IMR-90 (cell line): ENCODE measurements around the gene RNU6-7. TPM values are rescaled to one million over a fixed set of nuclear protein-coding genes. Genes with fewer than 3 reads are reported as not detected.

Experiments
- ATAC-seq: fragments of 200-7000 bp; cut with Tn5 transposase; 2 replicates; pipeline ENCODE4 v1.9.1; 2020; ENCODE audit warnings: low read depth, mild to moderate bottlenecking, moderate library complexity
- BruUV-seq: library from RNA; stranded (reverse); fragments of 400-500 nt; replicated peaks from 2 replicates; lab custom pipeline; 2021; lab: Mats Ljungman, UMichigan
- CTCF ChIA-PET: fragments of 300-600 bp; formaldehyde crosslinking; extraction: SDS; loops from one replicate; lab custom pipeline; 2021; ENCODE audit warnings: antibody characterized with exemption; lab: Yijun Ruan, JAX
- POLR2A ChIA-PET: fragments of 300-600 bp; sonication (Branson Sonifier 250); formaldehyde crosslinking; loops from one replicate; lab custom pipeline; 2022; ENCODE audit warnings: antibody characterized with exemption; ENCODE audit not compliant: unreplicated experiment; lab: Charles Lee
- DNase-seq: peaks from one replicate; pipeline ENCODE4 v3.0.0; 2013
- H2AFZ ChIP-seq: replicated peaks from 2 replicates; pipeline ENCODE3; 2013; ENCODE audit warnings: low read length, mild to moderate bottlenecking; ENCODE audit not compliant: poor library complexity
- H2AK5ac ChIP-seq: 2 replicates; pipeline ENCODE4 v1.6.1; 2013; ENCODE audit warnings: low read depth, low read length, inconsistent platforms
- H2AK9ac ChIP-seq: replicated peaks from 2 replicates; pipeline ENCODE3; 2013; ENCODE audit warnings: mild to moderate bottlenecking, low read depth, low read length, moderate library complexity; ENCODE audit not compliant: poor library complexity
- H2BK120ac ChIP-seq: 2 replicates; pipeline ENCODE4 v1.6.1; 2013; ENCODE audit warnings: low read depth, low read length, inconsistent platforms
- H2BK15ac ChIP-seq: 3 replicates; pipeline ENCODE4 v1.6.1; 2013; ENCODE audit warnings: low read depth, low read length, inconsistent platforms
- H2BK20ac ChIP-seq: 2 replicates; pipeline ENCODE4 v1.6.1; 2013; ENCODE audit warnings: low read depth, mild to moderate bottlenecking, inconsistent platforms, low read length, moderate library complexity
- H2BK5ac ChIP-seq: 2 replicates; pipeline ENCODE4 v1.6.1; 2013; ENCODE audit warnings: mild to moderate bottlenecking, low read depth, low read length, inconsistent platforms; ENCODE audit not compliant: poor library complexity, severe bottlenecking
- H3K14ac ChIP-seq: replicated peaks from 2 replicates; pipeline ENCODE4 v1.6.1; 2013; ENCODE audit warnings: low read depth, low read length, inconsistent platforms
- H3K18ac ChIP-seq: 2 replicates; pipeline ENCODE4 v1.6.1; 2013; ENCODE audit warnings: low read depth, low read length, control low read depth
- H3K23ac ChIP-seq: 2 replicates; pipeline ENCODE4 v1.6.1; 2013; ENCODE audit warnings: low read depth, low read length, inconsistent platforms
- H3K27ac ChIP-seq: 2 replicates; pipeline ENCODE4 v1.5.1; 2013; ENCODE audit warnings: mild to moderate bottlenecking, control low read depth, low read length; ENCODE audit not compliant: insufficient read depth
- H3K27me3 ChIP-seq: 2 replicates; pipeline ENCODE4 v1.6.1; 2013; ENCODE audit warnings: low read length; ENCODE audit not compliant: control insufficient read depth, insufficient read depth
- H3K36me3 ChIP-seq: 2 replicates; pipeline ENCODE4 v1.6.1; 2013; ENCODE audit warnings: low read length, mixed read lengths; ENCODE audit not compliant: control insufficient read depth, insufficient read depth
- H3K4ac ChIP-seq: 2 replicates; pipeline ENCODE4 v1.6.1; 2013; ENCODE audit warnings: low read depth, low read length, inconsistent platforms
- H3K4me1 ChIP-seq: 2 replicates; pipeline ENCODE4 v1.6.1; 2013; ENCODE audit warnings: low read length, mixed read lengths; ENCODE audit not compliant: control insufficient read depth, insufficient read depth
- H3K4me2 ChIP-seq: 2 replicates; pipeline ENCODE4 v1.6.1; 2013; ENCODE audit warnings: low read depth, mild to moderate bottlenecking, control low read depth, low read length, moderate library complexity
- H3K4me3 ChIP-seq: 2 replicates; pipeline ENCODE4 v1.5.1; 2013; ENCODE audit warnings: low read depth, mild to moderate bottlenecking, control low read depth, low read length, moderate library complexity; ENCODE audit not compliant: insufficient read depth
- H3K56ac ChIP-seq: 2 replicates; pipeline ENCODE4 v1.6.1; 2013; ENCODE audit warnings: low read length, inconsistent platforms; ENCODE audit not compliant: insufficient read depth; ENCODE audit errors: extremely low read depth
- H3K79me1 ChIP-seq, 2 experiments: 2 replicates each; pipeline ENCODE4 v1.6.1; 2013; ENCODE audit warnings: low read length in 2 of 2, inconsistent platforms in 1 of 2, low read depth in 1 of 2
- H3K9ac ChIP-seq: 2 replicates; pipeline ENCODE4 v1.6.1; 2013; ENCODE audit warnings: low read depth, low read length, control low read depth
- H3K9me1 ChIP-seq: 2 replicates; pipeline ENCODE4 v1.6.1; 2013; ENCODE audit warnings: low read length, inconsistent platforms; ENCODE audit not compliant: insufficient read depth
- H3K9me3 ChIP-seq: 2 replicates; pipeline ENCODE4 v1.6.1; 2013; ENCODE audit warnings: low read length; ENCODE audit not compliant: control insufficient read depth, insufficient read depth
- H4K20me1 ChIP-seq: 2 replicates; pipeline ENCODE4 v1.6.1; 2013; ENCODE audit warnings: low read length, inconsistent platforms; ENCODE audit not compliant: insufficient read depth
- H4K5ac ChIP-seq: 2 replicates; pipeline ENCODE4 v1.6.1; 2013; ENCODE audit warnings: mild to moderate bottlenecking, low read depth, low read length, control low read depth
- H4K8ac ChIP-seq, 2 experiments: 2 replicates each; pipeline ENCODE4 v1.6.1; 2013; ENCODE audit warnings: low read depth in 2 of 2, low read length in 2 of 2, control low read depth in 1 of 2, inconsistent platforms in 1 of 2
- H4K91ac ChIP-seq: 2 replicates; pipeline ENCODE4 v1.6.1; 2013; ENCODE audit warnings: low read depth, low read length, inconsistent platforms; ENCODE audit not compliant: insufficient read depth
- BHLHE40 ChIP-seq: fragments of 150-350 bp; IDR thresholded peaks from 2 replicates; pipeline ENCODE4 v1.6.1; 2016; ENCODE audit warnings: mild to moderate bottlenecking, low read depth, low read length
- CEBPB ChIP-seq: IDR thresholded peaks from 2 replicates; pipeline ENCODE4 v1.6.1; 2012; ENCODE audit warnings: low read depth, low read length, improper control_type of control experiment
- CHD1 ChIP-seq: IDR thresholded peaks from 2 replicates; pipeline ENCODE4 v1.6.1; 2012; ENCODE audit warnings: low read depth, low read length, improper control_type of control experiment
- CTCF ChIP-seq: conservative IDR thresholded peaks from 2 replicates; pipeline ENCODE4 v1.5.1; 2012; ENCODE audit warnings: mild to moderate bottlenecking, low read depth, low read length, improper control_type of control experiment
- ELK1 ChIP-seq: fragments of 150-350 bp; IDR thresholded peaks from 2 replicates; pipeline ENCODE4 v1.6.1; 2016; ENCODE audit warnings: low read depth, mild to moderate bottlenecking, low read length, moderate library complexity, borderline replicate concordance
- FOS ChIP-seq: fragments of 150-350 bp; IDR thresholded peaks from 2 replicates; pipeline ENCODE4 v1.6.1; 2016; ENCODE audit warnings: low read depth, low read length
- MAFK ChIP-seq: IDR thresholded peaks from 2 replicates; pipeline ENCODE4 v1.6.1; 2012; ENCODE audit warnings: low read depth, low read length, improper control_type of control experiment
- MAZ ChIP-seq: IDR thresholded peaks from 2 replicates; pipeline ENCODE4 v1.6.1; 2012; ENCODE audit warnings: low read depth, mild to moderate bottlenecking, low read length, improper control_type of control experiment, moderate library complexity, borderline replicate concordance
- MXI1 ChIP-seq: IDR thresholded peaks from 2 replicates; pipeline ENCODE4 v1.6.1; 2012; ENCODE audit warnings: low read depth, mild to moderate bottlenecking, low read length, moderate library complexity, borderline replicate concordance
- NFE2L2 ChIP-seq: fragments of 150-350 bp; IDR thresholded peaks from 2 replicates; pipeline ENCODE4 v1.6.1; 2016; ENCODE audit warnings: low read depth, mild to moderate bottlenecking, low read length
- POLR2A ChIP-seq: IDR thresholded peaks from 2 replicates; pipeline ENCODE4 v1.6.1; 2012; ENCODE audit warnings: mild to moderate bottlenecking, low read depth, low read length
- RAD21 ChIP-seq: IDR thresholded peaks from 2 replicates; pipeline ENCODE4 v1.6.1; 2012; ENCODE audit warnings: low read length, improper control_type of control experiment
- RCOR1 ChIP-seq: IDR thresholded peaks from 2 replicates; pipeline ENCODE4 v1.6.1; 2012; ENCODE audit warnings: mild to moderate bottlenecking, low read length, improper control_type of control experiment; ENCODE audit not compliant: insufficient replicate concordance
- RFX5 ChIP-seq: IDR thresholded peaks from 2 replicates; pipeline ENCODE4 v1.8.0; 2012; ENCODE audit warnings: low read depth, mild to moderate bottlenecking, low read length, moderate library complexity
- SMC3 ChIP-seq: fragments of 150-350 bp; IDR thresholded peaks from 2 replicates; pipeline ENCODE4 v1.6.1; 2016; ENCODE audit warnings: low read depth, mild to moderate bottlenecking, antibody characterized with exemption, low read length, moderate library complexity
- USF2 ChIP-seq: fragments of 150-350 bp; IDR thresholded peaks from 2 replicates; pipeline ENCODE4 v1.6.1; 2017; ENCODE audit warnings: mild to moderate bottlenecking, antibody characterized with exemption, low read length, low read depth
- WGBS, 2 experiments: methylation state at CpG; one replicate each; pipeline versions ENCODE4 v1.1.5 to v1.1.7; 2013; ENCODE audit warnings: missing lambda C conversion rate in 2 of 2; ENCODE audit not compliant: insufficient read length in 1 of 2; ENCODE audit errors: extremely low coverage in 2 of 2; 5-methylcytosine and 5-hydroxymethylcytosine counted together
- dilution Hi-C: fragments of 300-500 bp; cut with HindIII; formaldehyde crosslinking; loops from one replicate; pipeline ENCODE4 v1.14.3; 2018; ENCODE audit warnings: low sequenced_read_pairs; ENCODE audit not compliant: unreplicated experiment
- in situ Hi-C: fragments of 300-500 bp; cut with MboI; formaldehyde crosslinking; loops from 3 replicates; pipeline ENCODE4 v1.14.3; 2019; ENCODE audit warnings: low sequenced_read_pairs, inconsistent platforms, mixed read lengths
- intact Hi-C: fragments of 100-400 bp; cut with micrococcal nuclease; formaldehyde crosslinking; loops from 2 replicates; pipeline ENCODE4 v1.10.0; 2022
- polyA plus RNA-seq, 3 experiments: library from polyadenylated mRNA; depleted of rRNA; stranded (reverse); fragments of >200 nt; gene quantifications; 2 replicates each; pipeline ENCODE4 v1.2.3, GENCODE V29; 2012; ENCODE audit warnings: low replicate concordance in 1 of 3
- total RNA-seq: library from RNA; depleted of rRNA; stranded (reverse); fragments of >200 nt; gene quantifications from 2 replicates; pipeline ENCODE4 v1.2.3, GENCODE V29; 2012

Gene RNU6-7
- total and polyA plus RNA-seq, 2 of the 4 experiments (the other 2 are of a cell fraction) = not detected

- H3K27me3 ChIP-seq = no peaks in the 10 kb centered on the region
- no peak overlapping the region for H2AK5ac ChIP-seq
- DNase-seq = no peak
- POLR2A ChIA-PET = no interaction called here
- ATAC-seq = no peak
- H4K8ac ChIP-seq = no peak overlapping the region
- H3K9me3 ChIP-seq = no peaks in the 10 kb centered on the region
- H3K36me3 ChIP-seq = no peaks in the 10 kb centered on the region
- no peak overlapping the region for H3K14ac ChIP-seq
- no peak overlapping the region for H3K18ac ChIP-seq
- no peak overlapping the region for H4K5ac ChIP-seq
- no peak overlapping the region for H3K4me3 ChIP-seq
- TF ChIP-seq USF2 = no peak
- TF ChIP-seq NFE2L2 = no peak
- no peak for TF ChIP-seq MXI1
- TF ChIP-seq MAFK = no peak
- no peak for TF ChIP-seq FOS
- no peak for TF ChIP-seq RAD21
- no peak for TF ChIP-seq RFX5
- TF ChIP-seq BHLHE40 = no peak
- TF ChIP-seq MAZ = no peak
- no peak for TF ChIP-seq RCOR1
- TF ChIP-seq SMC3 = no peak
- TF ChIP-seq CEBPB = no peak
- no peak for TF ChIP-seq CHD1
- TF ChIP-seq CTCF = no peak
- TF ChIP-seq ELK1 = no peak
- TF ChIP-seq POLR2A = no peak
- no peak overlapping the region for H2BK20ac ChIP-seq
- no peak overlapping the region for H2AK9ac ChIP-seq
- H3K4ac ChIP-seq = no peak overlapping the region
- no peak overlapping the region for H2BK5ac ChIP-seq
- H4K91ac ChIP-seq = no peak overlapping the region
- no peaks in the 10 kb centered on the region for H4K20me1 ChIP-seq
- intact Hi-C loops = no loop called here
- H2BK15ac ChIP-seq = no peak overlapping the region
- WGBS, 2 experiments = no CpG with 5 or more reads among the region's 1 CpG
- H3K4me1 ChIP-seq = peaks cover 8% of the 10 kb centered on the region
- H3K9ac ChIP-seq = no peak overlapping the region
- no peaks in the 10 kb centered on the region for H3K79me1 ChIP-seq
- no peak overlapping the region for H3K56ac ChIP-seq
- dilution Hi-C loops = no loop called here
- no peak overlapping the region for H3K4me2 ChIP-seq
- no peak overlapping the region for H2AFZ ChIP-seq
- H3K23ac ChIP-seq = no peak overlapping the region
- CTCF ChIA-PET = interaction anchor here (1.1 kb wide), 1 partner anchor 21 kb away, joined by 3 read pairs; no protein-coding TSS in a partner anchor
- H3K9me1 ChIP-seq = peaks cover 8% of the 10 kb centered on the region; the same call in 1 of the 2 replicates
- H2BK120ac ChIP-seq = no peak overlapping the region
- in situ Hi-C loops = loop anchor here (25.0 kb wide), 1 partner anchor 296 kb away; no protein-coding TSS in a partner anchor
- no TSS peak for BruUV-seq
- H3K27ac ChIP-seq = no peak overlapping the region
These were observed 31.4 kb downstream of the RNU6-7 start for GRCh38 chr14:32233260-32233659.
